ENCODE measurements around the gene RNF123.

The RNF123 gene

GRCh38 chr3:49659756-49660155 is 29.6 kb upstream of the RNF123 start:
- no peak for DNase-seq

- DNase-seq, result no peak
Observed at GRCh38 chr3:49661281-49661680, 28.1 kb upstream of the RNF123 start.

GRCh38 chr3:49662021-49662420 is 27.3 kb upstream of the RNF123 start:
- no peak for DNase-seq

GRCh38 chr3:49662720-49663413 is 26.5 kb upstream of the RNF123 start:
- no peak for DNase-seq

- DNase-seq, result no peak
Observed at GRCh38 chr3:49663831-49664230, 25.5 kb upstream of the RNF123 start.

GRCh38 chr3:49664300-49664699 is 25.1 kb upstream of the RNF123 start:
- no peak for DNase-seq

- DNase-seq, result no peak
Observed at GRCh38 chr3:49665822-49666519, 23.4 kb upstream of the RNF123 start.

- DNase-seq, result no peak
Observed at GRCh38 chr3:49666592-49666991, 22.8 kb upstream of the RNF123 start.

- no peak for DNase-seq
Observed at GRCh38 chr3:49667701-49668413, 21.5 kb upstream of the RNF123 start.

GRCh38 chr3:49668414-49668797 is 21.0 kb upstream of the RNF123 start:
- no peak for DNase-seq

- DNase-seq, result no peak
Observed at GRCh38 chr3:49668861-49669260, 20.5 kb upstream of the RNF123 start.

- DNase-seq, result no peak
Observed at GRCh38 chr3:49669352-49669751, 20.0 kb upstream of the RNF123 start.

GRCh38 chr3:49670940-49671290 is 18.4 kb upstream of the RNF123 start:
- DNase-seq, result no peak

GRCh38 chr3:49671291-49672288 is 17.8 kb upstream of the RNF123 start:
- DNase-seq, result no peak

- no peak for DNase-seq
Observed at GRCh38 chr3:49673121-49673714, 16.1 kb upstream of the RNF123 start.

- no peak for DNase-seq
Observed at GRCh38 chr3:49673715-49674496, 15.5 kb upstream of the RNF123 start, which contains the start of gene APEH. APEH (plus strand) TSS chr3:49674351; CDS start chr3:49674402, 51 bp downstream.

- no peak for DNase-seq
Observed at GRCh38 chr3:49674497-49674983, 14.8 kb upstream of the RNF123 start.

- no peak for DNase-seq
Observed at GRCh38 chr3:49675912-49676311, 13.4 kb upstream of the RNF123 start.

GRCh38 chr3:49680493-49681231 is 8.7 kb upstream of the RNF123 start:
- DNase-seq, result no peak

GRCh38 chr3:49681232-49681522 is 8.2 kb upstream of the RNF123 start:
- no peak for DNase-seq

- DNase-seq, result no peak
Observed at GRCh38 chr3:49681543-49681942, 7.8 kb upstream of the RNF123 start.

Data from GF-D8 (cell line).